Muscle layer of duodenum (tissue), 2 donors: ENCODE results near the gene CBFB.

ENCODE experiments used
- H3K27ac ChIP-seq: one replicate; pipeline ENCODE4 v1.7.0; 2013; ENCODE audit warnings: mild to moderate bottlenecking, low read length
- H3K27me3 ChIP-seq: one replicate; pipeline ENCODE4 v1.7.0; 2013; ENCODE audit warnings: low read depth, mild to moderate bottlenecking, control low read depth, low read length
- H3K36me3 ChIP-seq, 2 donors: one replicate each; pipeline ENCODE4 v1.7.0; 2013; ENCODE audit warnings: low read length in 2 of 2, control low read depth in 1 of 2, mild to moderate bottlenecking in 1 of 2; ENCODE audit not compliant: insufficient read depth in 2 of 2, control insufficient read depth in 1 of 2
- H3K4me1 ChIP-seq, 2 donors: one replicate each; pipeline ENCODE4 v1.7.0; 2013; ENCODE audit warnings: low read length in 2 of 2, mild to moderate bottlenecking in 2 of 2, control low read depth in 1 of 2, moderate library complexity in 1 of 2; ENCODE audit not compliant: insufficient read depth in 2 of 2, control insufficient read depth in 1 of 2
- H3K4me3 ChIP-seq, 2 donors: one replicate each; pipeline ENCODE4 v1.7.0; 2013; ENCODE audit warnings: low read length in 2 of 2, low read depth in 1 of 2, mild to moderate bottlenecking in 1 of 2
- H3K9me3 ChIP-seq, 2 donors: one replicate each; pipeline ENCODE4 v1.7.0; 2013; ENCODE audit warnings: low read length in 2 of 2, control low read depth in 1 of 2, mild to moderate bottlenecking in 1 of 2; ENCODE audit not compliant: control insufficient read depth in 1 of 2
- donor health status: healthy.

The CBFB gene

DNA sequence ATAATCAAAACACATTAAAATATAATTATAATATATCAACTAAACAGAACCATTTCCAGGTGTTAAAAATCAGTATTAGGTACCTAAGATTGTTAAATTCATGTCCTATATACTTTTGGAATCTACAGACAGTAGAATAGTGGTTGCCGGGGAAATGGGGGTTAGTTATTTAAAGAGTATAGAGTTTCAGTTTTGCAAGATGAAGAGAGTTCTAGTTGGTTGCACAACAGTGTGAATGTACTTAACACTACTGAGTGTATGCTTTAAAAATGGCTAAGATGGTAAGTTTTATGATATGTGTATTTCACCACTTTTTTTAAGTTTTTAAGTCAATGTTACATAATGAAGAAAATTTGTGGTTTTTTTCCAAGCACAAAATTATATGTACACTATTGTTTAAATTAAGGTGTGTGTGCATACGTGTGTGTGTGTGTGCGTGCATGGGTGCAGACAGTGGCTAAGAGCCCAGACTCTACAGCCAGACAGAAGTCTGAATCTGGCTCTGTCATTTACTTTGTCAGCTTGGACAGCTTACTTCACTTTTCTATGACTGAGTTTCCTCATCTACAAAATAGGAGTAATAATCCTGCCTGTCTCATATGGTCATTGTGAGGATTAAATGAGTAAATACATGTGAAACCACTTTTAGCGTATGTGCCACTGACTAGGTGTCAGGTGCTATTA is 55.5 kb downstream of the CBFB start:
- H3K36me3 ChIP-seq, result peaks cover 0 to 2% of the 10 kb centered on the region in 2 donors
- H3K27me3 ChIP-seq, result no peaks in the 10 kb centered on the region
- H3K4me3 ChIP-seq, result no peak overlapping the region
- H3K4me1 ChIP-seq, result peaks cover 0 to 8% of the 10 kb centered on the region in 2 donors
- H3K27ac ChIP-seq, result no peak overlapping the region
- no peaks in the 10 kb centered on the region for H3K9me3 ChIP-seq

DNA sequence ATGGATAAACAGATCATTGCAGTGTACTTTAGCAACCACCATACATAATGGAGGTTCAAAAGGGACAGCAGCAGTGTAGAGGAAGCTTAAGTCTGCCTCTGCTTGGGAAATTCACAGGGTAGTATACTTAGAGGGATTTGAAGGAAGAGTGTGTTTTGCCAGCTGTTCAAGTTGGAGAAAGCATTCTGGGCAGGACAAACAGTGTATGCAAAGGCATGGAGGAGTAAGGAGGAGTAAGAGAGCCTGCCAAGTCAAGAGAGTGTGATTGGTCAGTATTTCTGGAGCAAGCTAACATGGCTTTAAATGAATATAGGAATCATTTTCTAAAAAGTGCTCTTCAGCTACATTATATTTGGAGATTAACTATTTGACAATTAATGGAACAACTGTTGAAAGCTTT is 57.9 kb downstream of the CBFB start:
- Histone ChIP-seq H3K27ac (no peak overlapping the region), H3K4me3 (no peak overlapping the region), H3K4me1 (peaks cover 0 to 8% of the 10 kb centered on the region in 2 donors), H3K27me3 (no peaks in the 10 kb centered on the region), H3K36me3 (peaks cover 0 to 6% of the 10 kb centered on the region in 2 donors), H3K9me3 (no peaks in the 10 kb centered on the region)

DNA sequence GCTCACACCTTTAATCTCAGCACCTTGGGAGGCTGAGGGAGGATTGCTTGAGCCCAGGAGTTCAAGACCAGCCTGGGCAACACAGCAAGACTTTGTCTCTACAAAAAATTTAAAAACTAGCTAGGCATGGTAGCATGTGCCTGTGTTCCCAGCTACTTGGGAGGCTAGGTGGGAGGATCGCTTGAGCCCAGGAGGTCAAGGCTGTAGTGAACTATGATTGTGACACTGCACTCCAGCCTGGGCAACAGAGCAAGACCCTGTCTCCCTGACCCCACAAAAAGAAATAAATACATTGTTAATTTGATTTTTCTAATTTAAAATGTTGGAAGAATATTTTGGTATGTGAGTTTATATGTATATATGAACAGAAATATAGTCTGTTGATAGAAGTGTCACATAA is 58.3 kb downstream of the CBFB start:
- peaks cover 0 to 8% of the 10 kb centered on the region in 2 donors for H3K4me1 ChIP-seq
- no peaks in the 10 kb centered on the region for H3K27me3 ChIP-seq
- H3K9me3 ChIP-seq, result no peaks in the 10 kb centered on the region

DNA sequence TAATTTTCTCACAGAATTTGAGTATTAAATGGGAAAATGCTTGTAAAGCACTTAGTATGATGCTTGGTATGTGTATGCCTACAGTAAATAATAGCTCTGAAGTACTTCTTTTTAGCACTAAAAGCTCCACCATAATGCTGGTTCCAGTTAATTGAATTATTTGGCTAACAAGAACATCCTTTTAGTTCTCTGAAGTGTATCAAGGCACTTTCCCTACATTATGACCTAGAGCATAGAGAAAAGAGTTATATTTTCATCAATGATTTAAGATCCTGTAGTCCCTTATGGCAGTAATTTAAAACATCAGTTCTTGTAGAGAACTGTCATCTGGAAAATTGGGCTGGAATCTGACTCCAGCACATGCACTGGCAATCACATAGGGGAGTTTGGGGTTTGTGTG is 58.9 kb downstream of the CBFB start:
- Histone ChIP-seq H3K9me3 (no peaks in the 10 kb centered on the region), H3K4me3 (no peak overlapping the region), H3K36me3 (peaks cover 0 to 6% of the 10 kb centered on the region in 2 donors), H3K27me3 (no peaks in the 10 kb centered on the region), H3K4me1 (peaks cover 0 to 8% of the 10 kb centered on the region in 2 donors), H3K27ac (no peak overlapping the region)

More for the DNA sequence above, 58.3 kb downstream of the CBFB start:
- Histone ChIP-seq H3K27ac (no peak overlapping the region), H3K4me3 (no peak overlapping the region), H3K36me3 (peaks cover 0 to 6% of the 10 kb centered on the region in 2 donors)

DNA sequence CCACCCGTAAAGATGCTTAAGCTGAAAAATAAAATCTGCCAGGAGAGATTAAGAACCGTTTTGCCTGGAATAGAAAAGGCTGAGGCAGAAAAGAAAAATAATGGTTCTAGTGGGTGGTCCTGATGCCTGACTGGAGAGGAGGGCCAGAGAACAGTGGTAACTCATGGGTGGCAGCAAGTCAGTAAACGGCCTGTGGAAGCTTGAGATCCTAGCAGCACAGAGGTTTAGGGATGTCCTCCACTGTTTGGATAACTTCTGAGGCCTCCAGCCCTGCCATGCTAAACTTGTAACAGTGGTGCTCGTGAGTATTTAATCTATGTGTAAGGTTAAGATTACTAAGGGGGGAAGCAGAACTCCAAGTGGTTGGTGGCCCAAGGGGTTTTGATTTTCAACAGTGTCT is 59.6 kb downstream of the CBFB start:
- H3K36me3 ChIP-seq, result peaks cover 3 to 6% of the 10 kb centered on the region in 2 donors
- H3K4me3 ChIP-seq, result no peak overlapping the region
- no peaks in the 10 kb centered on the region for H3K9me3 ChIP-seq
- H3K27me3 ChIP-seq, result no peaks in the 10 kb centered on the region
- H3K4me1 ChIP-seq, result peaks cover 0 to 8% of the 10 kb centered on the region in 2 donors
- H3K27ac ChIP-seq, result no peak overlapping the region

DNA sequence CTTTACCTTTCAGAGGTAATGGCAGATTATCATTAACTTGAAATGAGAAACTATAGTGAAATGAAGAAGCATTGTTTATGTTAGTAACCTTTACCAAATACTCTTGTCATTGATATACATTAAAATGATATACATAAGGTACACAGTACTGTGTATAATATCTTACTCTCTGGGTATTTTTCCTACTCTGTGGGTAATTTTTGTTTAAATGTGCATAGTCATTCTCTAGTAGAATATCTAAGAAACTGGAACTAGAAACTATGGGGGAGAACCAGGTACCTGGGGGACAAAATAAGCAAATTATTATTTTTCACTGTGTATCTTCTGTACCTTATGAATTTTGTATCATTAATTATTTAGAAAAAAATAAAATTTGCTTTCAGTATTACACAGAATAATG is 60.2 kb downstream of the CBFB start:
- Histone ChIP-seq H3K36me3 (peaks cover 5 to 6% of the 10 kb centered on the region in 2 donors), H3K4me3 (no peak overlapping the region), H3K9me3 (no peaks in the 10 kb centered on the region), H3K27me3 (no peaks in the 10 kb centered on the region), H3K4me1 (peaks cover 0 to 8% of the 10 kb centered on the region in 2 donors), H3K27ac (no peak overlapping the region)

DNA sequence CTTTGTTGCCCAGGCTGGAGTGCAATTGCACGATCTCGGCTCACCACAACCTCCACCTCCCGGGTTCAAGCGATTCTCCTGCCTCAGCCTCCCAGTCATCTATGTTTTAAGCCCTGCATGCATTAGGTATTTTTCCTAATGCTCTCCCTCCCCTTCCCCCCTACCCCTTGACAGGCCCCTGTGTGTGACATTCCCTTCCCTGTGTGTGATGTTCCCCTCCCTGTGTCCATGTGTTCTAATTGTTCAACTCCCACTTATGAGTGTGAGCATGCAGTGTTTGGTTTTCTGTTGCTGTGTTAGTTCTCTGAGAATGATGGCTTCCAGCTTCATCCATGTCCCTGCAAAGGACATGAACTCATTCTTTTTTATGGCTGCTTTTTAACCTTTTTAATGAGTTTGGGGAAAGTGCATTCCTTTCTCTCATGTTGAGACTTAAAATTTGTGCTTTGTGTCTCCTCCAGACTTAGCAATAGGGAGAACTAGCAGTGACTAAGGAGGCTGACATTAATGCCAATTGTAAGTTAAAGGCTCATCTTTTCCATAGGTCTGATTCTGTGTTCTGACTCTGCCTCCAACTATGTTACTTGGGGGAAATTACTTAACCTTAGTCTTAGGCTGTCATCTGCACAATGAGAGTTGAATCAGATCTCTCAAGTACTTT is 63.1 kb downstream of the CBFB start:
- no peaks in the 10 kb centered on the region for H3K27me3 ChIP-seq
- H3K4me1 ChIP-seq, result no peaks in the 10 kb centered on the region
- H3K36me3 ChIP-seq, result peaks cover 5 to 6% of the 10 kb centered on the region in 2 donors
- no peak overlapping the region for H3K27ac ChIP-seq
- no peaks in the 10 kb centered on the region for H3K9me3 ChIP-seq
- no peak overlapping the region for H3K4me3 ChIP-seq

DNA sequence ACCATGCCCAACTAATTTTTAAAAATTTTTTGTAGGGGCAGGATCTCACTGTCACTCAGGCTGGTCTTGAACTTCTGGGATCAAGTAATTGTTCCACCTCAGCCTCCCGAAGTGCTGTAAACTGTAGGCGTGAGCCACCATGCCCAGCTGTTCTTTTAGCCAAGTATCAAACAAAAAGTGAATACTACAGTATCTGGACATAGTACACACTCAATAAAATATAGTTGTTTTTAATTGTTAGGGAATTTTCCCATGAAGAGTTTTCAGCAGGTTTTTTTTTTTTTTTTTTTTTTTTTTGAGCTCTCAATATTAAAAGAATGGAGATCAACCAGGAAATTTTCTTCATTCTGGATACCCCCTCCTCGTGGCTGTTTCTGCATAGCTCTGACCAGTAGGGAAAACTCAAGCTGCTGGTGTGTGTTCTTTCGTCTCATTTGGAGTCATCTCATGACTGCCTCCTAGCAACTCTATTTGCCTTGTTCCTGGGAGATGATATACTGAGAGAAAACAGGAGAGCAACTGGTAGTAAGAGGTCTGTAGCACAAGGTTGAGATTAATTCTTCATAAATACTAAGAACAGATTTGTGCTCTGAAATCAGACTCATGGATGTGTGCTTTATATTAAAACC is 64.3 kb downstream of the CBFB start:
- H3K36me3 ChIP-seq, result peaks cover 5 to 6% of the 10 kb centered on the region in 2 donors
- H3K27me3 ChIP-seq, result no peaks in the 10 kb centered on the region
- H3K4me1 ChIP-seq, result no peaks in the 10 kb centered on the region
- no peaks in the 10 kb centered on the region for H3K9me3 ChIP-seq
- H3K27ac ChIP-seq, result no peak overlapping the region
- H3K4me3 ChIP-seq, result no peak overlapping the region

DNA sequence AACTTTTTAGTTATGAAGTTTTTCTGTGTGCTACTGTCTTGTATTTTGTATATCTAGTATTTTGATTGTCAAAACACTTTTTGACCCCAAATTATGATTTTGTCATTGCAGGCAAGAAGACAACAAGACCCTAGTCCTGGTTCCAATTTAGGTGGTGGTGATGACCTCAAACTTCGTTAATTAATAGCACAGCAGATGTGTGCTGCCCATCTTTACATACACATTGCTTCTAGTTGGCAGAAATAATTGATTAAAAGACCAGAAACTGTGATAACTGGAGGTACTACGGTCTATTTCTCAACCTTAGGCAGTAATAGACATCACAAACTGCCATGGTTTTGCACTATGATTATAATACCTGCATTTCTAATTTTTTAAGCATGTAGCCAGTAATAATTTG is 69.7 kb downstream of the CBFB start:
- no peaks in the 10 kb centered on the region for H3K9me3 ChIP-seq
- no peaks in the 10 kb centered on the region for H3K27me3 ChIP-seq
- peaks cover 6% of the 10 kb centered on the region in 2 donors for H3K36me3 ChIP-seq
- H3K4me3 ChIP-seq, result no peak overlapping the region
- no peak overlapping the region for H3K27ac ChIP-seq
- H3K4me1 ChIP-seq, result no peaks in the 10 kb centered on the region

DNA sequence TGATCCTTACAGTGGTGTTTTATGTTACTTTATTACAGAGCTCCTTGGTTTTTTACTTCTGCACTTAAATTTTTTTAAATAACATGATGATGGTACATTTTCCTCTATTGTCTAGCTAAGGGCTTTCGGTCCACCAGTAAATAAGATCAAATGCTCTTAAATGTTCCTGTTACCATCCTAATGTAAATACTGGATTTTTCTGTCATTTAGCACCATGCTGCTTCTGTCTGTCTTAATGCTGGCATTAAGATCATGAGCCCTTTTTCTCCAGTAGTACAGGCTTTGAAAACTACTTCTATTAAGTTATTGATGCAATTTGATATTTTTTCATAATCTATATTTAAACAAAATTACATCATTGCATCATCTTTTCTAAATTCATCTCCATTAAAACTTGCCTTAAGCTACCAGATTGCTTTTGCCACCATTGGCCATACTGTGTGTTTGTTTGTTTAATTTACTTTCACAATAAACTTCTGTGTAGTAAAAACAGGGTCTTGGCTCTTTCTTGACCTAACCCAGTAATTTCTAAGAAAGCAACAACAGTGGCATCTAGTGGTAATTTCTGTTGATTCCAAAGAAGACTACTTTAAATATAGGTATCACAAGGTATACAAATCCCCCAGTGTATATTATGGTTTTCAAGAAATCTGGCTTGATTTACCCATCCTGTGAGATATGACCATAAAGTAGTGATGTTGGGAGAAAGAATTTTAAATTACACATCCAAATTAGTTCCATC is 71.8 kb downstream of the CBFB start:
- Histone ChIP-seq H3K27me3 (no peaks in the 10 kb centered on the region), H3K9me3 (no peaks in the 10 kb centered on the region), H3K4me3 (no peak overlapping the region), H3K27ac (no peak overlapping the region), H3K4me1 (no peaks in the 10 kb centered on the region), H3K36me3 (peaks cover 4 to 6% of the 10 kb centered on the region in 2 donors)
